Osteoblast (primary cell): ENCODE data around the gene SHISA5. TPM values are rescaled to one million over a fixed set of nuclear protein-coding genes. Genes with fewer than 3 reads are reported as not detected.
"Not testable (repeated sequence)": the region's sequence is repeated elsewhere in the genome, so short reads cannot be mapped to it uniquely, and the experiment has no call there.

Experiments used
- DNase-seq: peaks from one replicate; pipeline ENCODE4 v3.0.0; 2011; ENCODE audit warnings: low spot score, mixed read lengths; ENCODE audit not compliant: insufficient read length; ENCODE audit errors: missing footprints
- H2AFZ ChIP-seq: 2 replicates; pipeline ENCODE4 v1.6.0; 2011; ENCODE audit warnings: mild to moderate bottlenecking, low read length
- H3K27ac ChIP-seq: 2 replicates; pipeline ENCODE4 v1.5.1; 2011; ENCODE audit warnings: mild to moderate bottlenecking, low read depth, low read length, moderate library complexity
- H3K27me3 ChIP-seq: 2 replicates; pipeline ENCODE4 v1.6.0; 2012; ENCODE audit warnings: mild to moderate bottlenecking, control low read depth, inconsistent platforms, low read length, moderate library complexity; ENCODE audit not compliant: insufficient read depth
- H3K36me3 ChIP-seq: 2 replicates; pipeline ENCODE4 v1.5.1; 2011; ENCODE audit warnings: mild to moderate bottlenecking, low read length, control low read depth, moderate library complexity; ENCODE audit not compliant: insufficient read depth
- H3K4me1 ChIP-seq: 2 replicates; pipeline ENCODE4 v1.5.1; 2011; ENCODE audit warnings: mild to moderate bottlenecking, low read length, control low read depth, moderate library complexity; ENCODE audit not compliant: insufficient read depth
- H3K4me2 ChIP-seq: 2 replicates; pipeline ENCODE4 v1.6.0; 2011; ENCODE audit warnings: mild to moderate bottlenecking, low read length; ENCODE audit not compliant: insufficient read depth
- H3K4me3 ChIP-seq: fragments of 200-600 bp; sonication (generic); 3 replicates; pipeline ENCODE4 v1.5.1; 2012; ENCODE audit warnings: mild to moderate bottlenecking, low read length, inconsistent platforms; ENCODE audit not compliant: insufficient read depth
- H3K79me2 ChIP-seq: 2 replicates; pipeline ENCODE4 v1.6.0; 2012; ENCODE audit warnings: mild to moderate bottlenecking, low read length, control low read depth, inconsistent platforms; ENCODE audit not compliant: insufficient read depth
- H3K9me3 ChIP-seq: 2 replicates; pipeline ENCODE4 v1.5.1; 2011; ENCODE audit warnings: low read depth, low read length, control low read depth
- H4K20me1 ChIP-seq: 2 replicates; pipeline ENCODE4 v1.6.0; 2012; ENCODE audit warnings: mild to moderate bottlenecking, low read length, control low read depth; ENCODE audit not compliant: insufficient read depth
- total RNA-seq: library from RNA; depleted of rRNA; stranded (reverse); fragments of >200 nt; gene quantifications from 2 replicates; pipeline ENCODE4 v1.2.3, GENCODE V29; 2012
- TF ChIP-seq, protein P1 (sequence below): IDR thresholded peaks from 2 replicates; pipeline ENCODE4 v1.5.1; 2011; ENCODE audit warnings: mild to moderate bottlenecking, low read depth, low read length, moderate library complexity; ENCODE audit errors: extremely low read depth

Gene SHISA5
- 99.3 and 105 TPM in 2 replicates for total RNA-seq

DNA sequence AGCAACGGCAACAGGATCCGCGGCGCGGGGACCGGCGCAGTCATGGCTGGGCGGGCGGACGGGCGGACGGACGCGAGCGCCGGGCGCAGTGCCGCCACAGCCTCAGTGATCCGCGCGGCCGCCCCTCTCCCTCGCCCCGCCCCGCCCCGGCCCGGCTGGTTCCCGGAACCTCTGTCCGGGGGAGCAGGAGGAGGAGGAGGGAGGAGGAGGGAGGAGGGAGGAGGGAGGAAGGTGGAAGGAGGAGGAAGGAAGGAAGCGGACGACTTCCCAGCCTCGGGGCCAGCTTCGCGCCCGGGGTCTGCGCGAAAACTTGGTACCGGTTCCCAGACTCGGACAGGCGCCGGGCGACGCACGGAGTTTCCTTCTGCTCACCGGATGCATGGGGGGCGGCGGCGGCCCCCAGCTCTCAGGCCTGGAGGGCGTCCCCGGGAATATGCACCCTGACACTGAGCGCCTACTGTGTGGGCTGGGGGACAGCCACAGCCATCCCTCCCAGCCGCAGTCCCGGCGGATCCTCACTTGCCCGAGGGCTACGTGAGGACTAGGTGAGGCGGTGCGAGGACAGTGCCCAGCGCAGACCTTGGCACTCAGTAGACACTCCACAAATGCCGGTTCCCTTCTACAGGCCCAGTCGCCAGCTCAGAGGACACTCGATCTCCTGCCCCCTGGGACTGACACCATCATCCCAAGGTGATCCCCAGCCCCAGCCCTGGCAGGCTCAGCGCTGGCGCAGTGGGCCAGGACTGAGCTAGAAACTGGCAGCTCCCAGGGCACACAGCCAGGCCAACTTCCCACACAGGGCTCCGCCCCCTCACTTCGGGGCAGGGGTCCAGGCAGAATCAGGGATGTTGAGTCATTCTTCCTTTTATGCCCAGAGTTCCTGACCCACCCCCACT, at the start of gene SHISA5:
SHISA5 (minus strand) TSS at position 124 of the 896 bp plus-strand sequence; CDS start at position 44, 80 bp downstream.
- Histone ChIP-seq H3K4me1 (peaks cover 25% of the 10 kb centered on the region), H3K4me3 (peak within 1 kb of the TSS; percentile 88), H3K27me3 (no peaks in the 10 kb centered on the region), H2AFZ (peak within 1 kb of the TSS; percentile 78), H4K20me1 (peaks cover 11% of the 10 kb centered on the region), H3K27ac (peak within 1 kb of the TSS; percentile 53), H3K79me2 (peaks cover 23% of the 10 kb centered on the region), H3K36me3 (peaks cover 9% of the 10 kb centered on the region), H3K4me2 (peak within 1 kb of the TSS; percentile 94), H3K9me3 (no peaks in the 10 kb centered on the region)
- TF ChIP-seq, protein P1, sequence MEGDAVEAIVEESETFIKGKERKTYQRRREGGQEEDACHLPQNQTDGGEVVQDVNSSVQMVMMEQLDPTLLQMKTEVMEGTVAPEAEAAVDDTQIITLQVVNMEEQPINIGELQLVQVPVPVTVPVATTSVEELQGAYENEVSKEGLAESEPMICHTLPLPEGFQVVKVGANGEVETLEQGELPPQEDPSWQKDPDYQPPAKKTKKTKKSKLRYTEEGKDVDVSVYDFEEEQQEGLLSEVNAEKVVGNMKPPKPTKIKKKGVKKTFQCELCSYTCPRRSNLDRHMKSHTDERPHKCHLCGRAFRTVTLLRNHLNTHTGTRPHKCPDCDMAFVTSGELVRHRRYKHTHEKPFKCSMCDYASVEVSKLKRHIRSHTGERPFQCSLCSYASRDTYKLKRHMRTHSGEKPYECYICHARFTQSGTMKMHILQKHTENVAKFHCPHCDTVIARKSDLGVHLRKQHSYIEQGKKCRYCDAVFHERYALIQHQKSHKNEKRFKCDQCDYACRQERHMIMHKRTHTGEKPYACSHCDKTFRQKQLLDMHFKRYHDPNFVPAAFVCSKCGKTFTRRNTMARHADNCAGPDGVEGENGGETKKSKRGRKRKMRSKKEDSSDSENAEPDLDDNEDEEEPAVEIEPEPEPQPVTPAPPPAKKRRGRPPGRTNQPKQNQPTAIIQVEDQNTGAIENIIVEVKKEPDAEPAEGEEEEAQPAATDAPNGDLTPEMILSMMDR: no peak
- DNase-seq: peak; percentile 92

DNA sequence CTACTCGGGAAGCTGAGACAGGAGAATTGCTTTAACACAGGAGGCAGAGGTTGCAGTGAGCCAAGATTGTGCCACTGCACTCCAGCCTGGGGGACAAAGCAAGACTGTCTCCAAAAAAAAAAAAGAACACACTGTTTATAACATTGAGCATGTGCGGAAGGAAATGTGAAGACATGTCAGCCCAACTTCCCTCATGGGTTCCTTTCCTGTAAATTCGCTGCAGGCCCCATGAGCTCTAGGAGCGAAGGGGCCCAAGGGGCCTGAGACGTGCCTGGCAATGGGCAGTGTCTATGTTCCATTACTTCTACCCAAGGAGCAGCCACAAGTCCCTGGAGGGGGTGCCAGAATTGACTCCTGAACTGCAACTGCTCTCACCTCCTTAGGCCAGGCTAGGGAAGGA, 49.4 kb upstream of the SHISA5 start:
- DNase-seq: no peak
- H3K36me3 ChIP-seq: no peaks in the 10 kb centered on the region
- H3K27ac ChIP-seq: no peak overlapping the region
- no peaks in the 10 kb centered on the region for H3K27me3 ChIP-seq
- no peaks in the 10 kb centered on the region for H3K9me3 ChIP-seq
- no peak overlapping the region for H2AFZ ChIP-seq
- peaks cover 6% of the 10 kb centered on the region for H3K79me2 ChIP-seq
- peaks cover under 1% of the 10 kb centered on the region for H4K20me1 ChIP-seq
- peaks cover 16% of the 10 kb centered on the region for H3K4me1 ChIP-seq
- H3K4me3 ChIP-seq: no peak overlapping the region
- H3K4me2 ChIP-seq: no peak overlapping the region
- TF ChIP-seq, protein P1: no peak

DNA sequence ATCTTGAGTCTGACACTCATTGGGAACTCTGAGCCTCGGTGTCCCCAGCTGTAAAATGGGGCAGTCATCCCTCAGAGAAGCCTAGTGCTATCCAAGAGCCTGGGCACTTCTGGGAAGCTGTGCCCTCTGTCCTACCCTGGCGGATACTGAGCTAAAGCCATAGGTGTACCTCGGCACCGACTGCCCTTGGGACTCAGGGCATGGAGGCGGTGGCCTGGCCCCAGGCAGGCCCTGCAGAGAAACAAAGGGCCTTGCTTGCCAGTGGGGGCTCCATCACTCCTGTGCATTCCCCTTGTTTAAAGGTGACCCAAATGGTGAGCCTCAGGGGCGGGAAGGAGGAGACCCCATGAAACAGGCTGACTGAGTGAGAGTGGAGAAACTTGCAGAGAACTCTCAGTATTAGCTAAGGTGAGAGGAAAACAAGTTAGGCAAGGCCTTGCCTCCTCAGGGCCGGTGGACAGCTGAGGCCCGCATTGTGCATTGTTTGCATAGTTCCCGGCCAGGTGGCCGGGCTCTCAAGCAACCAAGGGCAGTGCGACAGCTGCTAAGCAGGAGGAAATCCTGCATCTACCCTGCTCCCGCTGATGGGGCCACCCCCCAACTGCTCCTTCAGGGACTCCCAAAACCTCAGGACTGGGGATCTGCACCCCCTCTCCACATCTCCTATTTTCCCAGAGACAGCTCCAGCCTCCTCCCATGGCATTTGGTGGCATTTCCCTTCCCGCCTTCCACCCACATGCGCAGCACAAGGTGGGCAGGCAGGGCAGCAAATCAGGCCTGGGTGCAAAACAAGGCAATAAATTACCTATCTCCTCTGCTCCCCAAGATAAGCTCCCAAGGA, 48.4 kb upstream of the SHISA5 start:
- TF ChIP-seq, protein P1: no peak
- peaks cover under 1% of the 10 kb centered on the region for H3K36me3 ChIP-seq
- no peaks in the 10 kb centered on the region for H3K27me3 ChIP-seq
- no peak overlapping the region for H2AFZ ChIP-seq
- H3K4me1 ChIP-seq: peaks cover 8% of the 10 kb centered on the region
- no peak overlapping the region for H3K4me2 ChIP-seq
- H3K27ac ChIP-seq: no peak overlapping the region
- H3K4me3 ChIP-seq: no peak overlapping the region
- DNase-seq: no peak
- peaks cover 3% of the 10 kb centered on the region for H3K79me2 ChIP-seq
- H4K20me1 ChIP-seq: no peaks in the 10 kb centered on the region
- H3K9me3 ChIP-seq: no peaks in the 10 kb centered on the region

GRCh38 chr3:48551651-48552050, 47.7 kb upstream of the SHISA5 start:
- not testable (repeated sequence) for H4K20me1 ChIP-seq, H3K4me1 ChIP-seq, H3K36me3 ChIP-seq, DNase-seq, H3K4me2 ChIP-seq, H3K27me3 ChIP-seq, H3K27ac ChIP-seq, H3K79me2 ChIP-seq, H3K4me3 ChIP-seq, H2AFZ ChIP-seq, H3K9me3 ChIP-seq
